GM12801 (cell line): ENCODE measurements around the gene SUMO3.

Source experiments
- CTCF ChIP-seq: IDR thresholded peaks from one replicate; pipeline ENCODE4 v1.5.1; 2011; ENCODE audit warnings: control low read depth; ENCODE audit not compliant: insufficient read length; ENCODE audit errors: extremely low read depth

Gene SUMO3

GRCh38 chr21:44802396-44803153 is 15.3 kb downstream of the SUMO3 start:
- no peak for TF ChIP-seq CTCF

- no peak for TF ChIP-seq CTCF
Measured at GRCh38 chr21:44801468-44802395, 16.1 kb downstream of the SUMO3 start, which contains the start of gene UBE2G2. TSS of gene UBE2G2 (minus strand) at chr21:44801820. CDS start at chr21:44801748, 72 bp downstream.

GRCh38 chr21:44800971-44801467 is 16.8 kb downstream of the SUMO3 start:
- TF ChIP-seq CTCF, result no peak

- TF ChIP-seq CTCF, result no peak
Measured at GRCh38 chr21:44800103-44800502, 17.8 kb downstream of the SUMO3 start.

- TF ChIP-seq CTCF, result no peak
Measured at GRCh38 chr21:44799646-44800045, 18.2 kb downstream of the SUMO3 start.

GRCh38 chr21:44797775-44798174 is 20.1 kb downstream of the SUMO3 start:
- TF ChIP-seq CTCF, result no peak

GRCh38 chr21:44795342-44795741 is 22.5 kb downstream of the SUMO3 start:
- TF ChIP-seq CTCF, result no peak
